ENCODE results near the gene RAB9A. TPM values are rescaled to one million over a fixed set of nuclear protein-coding genes. Genes with fewer than 3 reads are reported as not detected.
"Not testable (repeated sequence)": the region's sequence is repeated elsewhere in the genome, so short reads cannot be mapped to it uniquely, and the experiment has no call there.

RAB9A gene, protein sequence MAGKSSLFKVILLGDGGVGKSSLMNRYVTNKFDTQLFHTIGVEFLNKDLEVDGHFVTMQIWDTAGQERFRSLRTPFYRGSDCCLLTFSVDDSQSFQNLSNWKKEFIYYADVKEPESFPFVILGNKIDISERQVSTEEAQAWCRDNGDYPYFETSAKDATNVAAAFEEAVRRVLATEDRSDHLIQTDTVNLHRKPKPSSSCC
- total RNA-seq (ENCODE audit: unreplicated experiment) = 14.2 TPM
- long read RNA-seq, transcript RAB9A-202 (3 exons, 2,039 nt) = major isoform, 14 of 26 reads
- long read RNA-seq, transcript RAB9A-203 (2 exons, 737 nt) = minor isoform, 5 of 26 reads
- long read RNA-seq, partial matches to known transcripts = 0 of 26 reads
- long read RNA-seq, other reads (novel, unspliced or antisense) = 5 of 26 reads

DNA sequence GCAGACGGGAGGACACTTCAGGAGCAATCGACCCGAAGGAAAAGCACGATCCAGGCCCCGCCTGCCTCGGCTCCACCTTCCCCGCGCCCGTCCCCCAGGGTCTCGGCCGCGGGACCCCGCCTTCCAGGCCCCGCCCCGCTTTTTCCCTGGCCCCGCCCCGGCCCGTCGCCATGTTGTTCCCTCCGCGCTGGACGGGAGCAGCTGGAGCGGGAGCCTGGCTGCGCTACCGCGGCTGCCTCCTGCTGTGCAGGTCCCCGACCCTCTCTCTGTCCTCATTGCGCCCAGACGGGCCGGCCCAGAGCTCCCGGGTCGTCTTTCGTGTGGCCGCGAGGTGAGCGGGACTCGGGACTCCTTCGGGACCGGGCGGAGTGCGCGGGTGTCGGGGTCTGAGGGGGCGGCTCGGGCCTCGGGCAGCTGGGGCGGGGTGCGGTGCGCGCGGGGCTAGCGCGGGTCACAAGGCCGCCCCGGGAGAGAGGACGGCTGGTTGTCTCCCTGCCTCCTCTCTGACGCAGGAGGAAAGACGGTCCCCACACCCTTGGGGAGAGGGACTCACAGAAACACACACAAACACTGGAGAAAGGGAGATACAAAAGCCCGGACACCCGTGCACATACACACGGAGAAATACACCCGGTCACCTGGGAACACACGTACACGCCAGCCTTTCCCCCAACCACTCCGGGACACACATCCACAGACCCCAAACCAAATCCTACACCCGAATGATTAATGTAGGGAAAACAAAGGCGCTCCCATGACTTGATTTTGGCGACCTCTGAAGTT is at the start of gene RAB9A:
Gene RAB9A (plus strand): TSS at position 171 of the 783 bp plus-strand sequence. CDS start 19,619 bp downstream, outside the sequence.
- Mint-ChIP-seq H3K9me3 (ENCODE audit: unreplicated experiment) (peaks cover 3% of the 10 kb centered on the region), H3K36me3 (ENCODE audit: unreplicated experiment) (no peaks in the 10 kb centered on the region), H3K27ac (ENCODE audit: unreplicated experiment) (peak within 1 kb of the TSS; percentile 81), H3K4me3 (ENCODE audit: unreplicated experiment) (peak within 1 kb of the TSS; percentile 90), H3K4me1 (ENCODE audit: low read depth, unreplicated experiment) (peaks cover 11% of the 10 kb centered on the region), H3K27me3 (ENCODE audit: unreplicated experiment) (no peaks in the 10 kb centered on the region)
- TF ChIP-seq, protein P1, sequence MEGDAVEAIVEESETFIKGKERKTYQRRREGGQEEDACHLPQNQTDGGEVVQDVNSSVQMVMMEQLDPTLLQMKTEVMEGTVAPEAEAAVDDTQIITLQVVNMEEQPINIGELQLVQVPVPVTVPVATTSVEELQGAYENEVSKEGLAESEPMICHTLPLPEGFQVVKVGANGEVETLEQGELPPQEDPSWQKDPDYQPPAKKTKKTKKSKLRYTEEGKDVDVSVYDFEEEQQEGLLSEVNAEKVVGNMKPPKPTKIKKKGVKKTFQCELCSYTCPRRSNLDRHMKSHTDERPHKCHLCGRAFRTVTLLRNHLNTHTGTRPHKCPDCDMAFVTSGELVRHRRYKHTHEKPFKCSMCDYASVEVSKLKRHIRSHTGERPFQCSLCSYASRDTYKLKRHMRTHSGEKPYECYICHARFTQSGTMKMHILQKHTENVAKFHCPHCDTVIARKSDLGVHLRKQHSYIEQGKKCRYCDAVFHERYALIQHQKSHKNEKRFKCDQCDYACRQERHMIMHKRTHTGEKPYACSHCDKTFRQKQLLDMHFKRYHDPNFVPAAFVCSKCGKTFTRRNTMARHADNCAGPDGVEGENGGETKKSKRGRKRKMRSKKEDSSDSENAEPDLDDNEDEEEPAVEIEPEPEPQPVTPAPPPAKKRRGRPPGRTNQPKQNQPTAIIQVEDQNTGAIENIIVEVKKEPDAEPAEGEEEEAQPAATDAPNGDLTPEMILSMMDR (IDR thresholded peaks at IDR 0.05; ENCODE audit: partially characterized antibody, unreplicated experiment) = no peak
- peak; percentile 90 for DNase-seq

DNA sequence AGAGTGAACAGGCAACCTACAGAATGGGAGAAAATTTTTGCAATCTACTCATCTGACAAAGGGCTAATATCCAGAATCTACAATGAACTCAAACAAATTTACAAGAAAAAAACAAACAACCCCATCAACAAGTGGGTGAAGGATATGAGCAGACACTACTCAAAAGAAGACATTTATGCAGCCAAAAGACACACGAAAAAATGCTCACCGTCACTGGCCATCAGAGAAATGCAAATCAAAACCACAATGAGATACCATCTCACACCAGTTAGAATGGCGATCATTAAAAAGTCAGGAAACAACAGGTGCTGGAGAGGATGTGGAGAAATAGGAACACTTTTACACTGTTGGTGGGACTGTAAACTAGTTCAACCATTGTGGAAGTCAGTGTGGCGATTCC is 47.2 kb upstream of the RAB9A start:
- H3K4me1 Mint-ChIP-seq (ENCODE audit: low read depth, unreplicated experiment); H3K27me3 Mint-ChIP-seq (ENCODE audit: unreplicated experiment); H3K36me3 Mint-ChIP-seq (ENCODE audit: unreplicated experiment); H3K4me3 Mint-ChIP-seq (ENCODE audit: unreplicated experiment); DNase-seq; H3K9me3 Mint-ChIP-seq (ENCODE audit: unreplicated experiment); H3K27ac Mint-ChIP-seq (ENCODE audit: unreplicated experiment): not testable (repeated sequence)

DNA sequence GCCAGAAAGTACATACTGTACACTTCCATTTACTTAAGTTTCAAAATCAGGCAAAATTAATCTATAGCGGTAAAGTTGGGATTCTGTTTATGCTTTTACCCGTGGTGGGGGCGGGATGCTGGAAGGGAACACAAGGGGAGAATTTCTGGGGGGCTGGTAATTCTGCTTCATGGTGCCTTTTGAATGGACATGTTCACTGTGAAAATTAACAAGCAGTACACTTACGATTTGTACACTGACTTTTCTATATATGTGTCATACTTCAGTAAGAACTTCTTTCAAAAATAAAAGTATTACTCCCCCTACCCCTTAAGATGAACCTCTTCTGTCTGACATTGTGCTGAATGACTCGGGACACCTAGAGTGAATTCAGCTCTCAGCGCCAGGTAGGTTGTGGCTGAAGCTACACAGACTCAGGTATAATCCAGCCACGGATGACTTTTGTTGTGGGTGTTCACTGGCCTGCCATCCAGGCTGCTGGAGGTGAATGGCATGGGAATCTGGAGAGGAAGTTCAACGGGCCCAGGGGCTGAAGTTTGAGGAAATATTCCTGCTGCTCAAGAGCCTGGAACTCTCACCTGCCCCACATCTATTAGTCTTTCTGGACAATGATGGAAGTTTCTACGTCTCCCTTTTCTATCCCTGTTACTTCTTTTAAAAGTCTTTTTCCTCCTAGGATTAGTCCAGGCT is 43.3 kb upstream of the RAB9A start:
- no peak overlapping the region for H3K4me3 Mint-ChIP-seq (ENCODE audit: unreplicated experiment)
- no peaks in the 10 kb centered on the region for H3K36me3 Mint-ChIP-seq (ENCODE audit: unreplicated experiment)
- H3K27me3 Mint-ChIP-seq (ENCODE audit: unreplicated experiment) = no peaks in the 10 kb centered on the region
- H3K4me1 Mint-ChIP-seq (ENCODE audit: low read depth, unreplicated experiment) = no peaks in the 10 kb centered on the region
- H3K9me3 Mint-ChIP-seq (ENCODE audit: unreplicated experiment) = no peaks in the 10 kb centered on the region
- TF ChIP-seq, protein P1 (IDR thresholded peaks at IDR 0.05; ENCODE audit: partially characterized antibody, unreplicated experiment) = no peak
- H3K27ac Mint-ChIP-seq (ENCODE audit: unreplicated experiment) = no peak overlapping the region
- DNase-seq = no peak

DNA sequence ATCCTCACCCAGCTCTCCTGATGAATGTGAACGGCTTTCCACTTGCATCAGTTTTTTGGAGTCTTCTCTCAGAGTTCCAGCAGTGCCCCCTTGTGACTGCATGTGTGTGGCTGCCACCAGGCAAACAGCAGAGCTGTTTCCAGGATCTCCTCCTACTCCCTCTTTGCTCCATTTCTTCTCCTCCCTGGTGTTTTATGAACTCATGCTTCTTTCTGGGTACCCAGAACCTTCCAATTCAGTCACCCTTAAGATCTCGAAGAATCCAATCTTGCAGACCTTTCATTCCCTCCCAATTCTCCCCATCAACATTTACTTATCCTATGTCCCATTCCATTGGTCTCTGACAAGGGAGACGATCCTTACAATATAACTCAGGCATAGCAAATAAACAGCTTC is 42.8 kb upstream of the RAB9A start:
- Mint-ChIP-seq H3K4me1 (ENCODE audit: low read depth, unreplicated experiment) (no peaks in the 10 kb centered on the region), H3K27me3 (ENCODE audit: unreplicated experiment) (no peaks in the 10 kb centered on the region), H3K9me3 (ENCODE audit: unreplicated experiment) (no peaks in the 10 kb centered on the region), H3K36me3 (ENCODE audit: unreplicated experiment) (no peaks in the 10 kb centered on the region), H3K4me3 (ENCODE audit: unreplicated experiment) (no peak overlapping the region), H3K27ac (ENCODE audit: unreplicated experiment) (no peak overlapping the region)
- TF ChIP-seq, protein P1 (IDR thresholded peaks at IDR 0.05; ENCODE audit: partially characterized antibody, unreplicated experiment) = peak; percentile 24
- DNase-seq = peak; percentile 61

DNA sequence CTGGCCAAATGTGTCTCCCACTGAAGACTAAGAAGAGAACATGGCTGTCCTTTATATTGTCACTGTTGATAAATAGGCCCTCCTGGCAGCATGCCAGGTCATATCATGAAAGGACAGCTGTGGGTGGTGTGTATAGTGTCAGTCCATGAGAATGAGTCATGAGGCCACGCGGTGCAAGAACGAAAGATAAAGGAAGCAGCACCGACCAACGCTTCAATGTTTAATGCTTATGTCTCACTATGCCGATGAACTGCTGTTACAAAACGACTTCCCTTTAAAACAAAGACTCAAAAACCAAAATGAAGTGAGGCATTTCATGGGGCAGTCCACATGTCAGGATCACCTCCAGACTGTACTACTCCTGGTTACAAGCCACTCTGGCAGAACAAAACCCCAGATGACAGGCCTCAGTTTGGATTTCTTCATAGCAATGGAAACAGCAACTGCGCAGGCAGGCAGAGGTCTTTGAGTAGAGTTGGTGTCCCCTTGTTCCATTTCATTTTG is 41.2 kb upstream of the RAB9A start:
- Mint-ChIP-seq H3K4me3 (ENCODE audit: unreplicated experiment) (no peak overlapping the region), H3K27ac (ENCODE audit: unreplicated experiment) (no peak overlapping the region), H3K4me1 (ENCODE audit: low read depth, unreplicated experiment) (no peaks in the 10 kb centered on the region), H3K27me3 (ENCODE audit: unreplicated experiment) (no peaks in the 10 kb centered on the region), H3K36me3 (ENCODE audit: unreplicated experiment) (no peaks in the 10 kb centered on the region), H3K9me3 (ENCODE audit: unreplicated experiment) (no peaks in the 10 kb centered on the region)
- TF ChIP-seq, protein P1 (IDR thresholded peaks at IDR 0.05; ENCODE audit: partially characterized antibody, unreplicated experiment) = no peak
- DNase-seq = no peak

- not testable (repeated sequence) for H3K4me3 Mint-ChIP-seq (ENCODE audit: unreplicated experiment); H3K36me3 Mint-ChIP-seq (ENCODE audit: unreplicated experiment); H3K27me3 Mint-ChIP-seq (ENCODE audit: unreplicated experiment); DNase-seq; H3K27ac Mint-ChIP-seq (ENCODE audit: unreplicated experiment); H3K4me1 Mint-ChIP-seq (ENCODE audit: low read depth, unreplicated experiment); H3K9me3 Mint-ChIP-seq (ENCODE audit: unreplicated experiment)
Measured at GRCh38 chrX:13648336-13648735, 40.6 kb upstream of the RAB9A start.
